BLaER1 treated with 17β-estradiol and CSF1 and Interleukin-3, amounts not matched to agents 10 nM and 100 nM (cell line): Measurements from ENCODE around the gene POLD1.
"Not testable (repeated sequence)": the region's sequence is repeated elsewhere in the genome, so short reads cannot be mapped to it uniquely, and the experiment has no call there.

Experiments used
- H3K27ac ChIP-seq, 11 experiments: shearing (Covaris generic); formaldehyde crosslinking; 2 replicates each; pipeline ENCODE4 v1.8.1; 2022
- H3K27me3 ChIP-seq, 11 experiments: shearing (Covaris generic); formaldehyde crosslinking; 2 replicates each; pipeline ENCODE4 v1.8.1; 2022
- H3K36me3 ChIP-seq, 11 experiments: shearing (Covaris generic); formaldehyde crosslinking; 2 replicates each; pipeline ENCODE4 v1.8.1; 2022
- H3K4me1 ChIP-seq, 10 experiments: shearing (Covaris generic); formaldehyde crosslinking; 2 replicates each; pipeline ENCODE4 v1.8.1; 2022
- H3K4me2 ChIP-seq, 11 experiments: shearing (Covaris generic); formaldehyde crosslinking; 2 replicates each; pipeline ENCODE4 v1.8.1; 2022
- H3K4me3 ChIP-seq, 10 experiments: shearing (Covaris generic); formaldehyde crosslinking; 2 replicates each; pipeline ENCODE4 v1.8.1; 2022
- H3K9ac ChIP-seq, 11 experiments: shearing (Covaris generic); formaldehyde crosslinking; 2 replicates each; pipeline ENCODE4 v1.8.1; 2022
- H3K9me3 ChIP-seq, 11 experiments: shearing (Covaris generic); formaldehyde crosslinking; replicated peaks in 1 of 11; 2 replicates each; pipeline ENCODE4 v1.8.1; 2022
- H4K20me1 ChIP-seq, 11 experiments: shearing (Covaris generic); formaldehyde crosslinking; 2 replicates each; pipeline ENCODE4 v1.8.1; 2022
- Cebpa-rat ChIP-seq, 11 experiments: shearing (Covaris generic); IDR thresholded peaks; 2 replicates each; pipeline ENCODE4 v1.8.1; 2022

The POLD1 gene

DNA sequence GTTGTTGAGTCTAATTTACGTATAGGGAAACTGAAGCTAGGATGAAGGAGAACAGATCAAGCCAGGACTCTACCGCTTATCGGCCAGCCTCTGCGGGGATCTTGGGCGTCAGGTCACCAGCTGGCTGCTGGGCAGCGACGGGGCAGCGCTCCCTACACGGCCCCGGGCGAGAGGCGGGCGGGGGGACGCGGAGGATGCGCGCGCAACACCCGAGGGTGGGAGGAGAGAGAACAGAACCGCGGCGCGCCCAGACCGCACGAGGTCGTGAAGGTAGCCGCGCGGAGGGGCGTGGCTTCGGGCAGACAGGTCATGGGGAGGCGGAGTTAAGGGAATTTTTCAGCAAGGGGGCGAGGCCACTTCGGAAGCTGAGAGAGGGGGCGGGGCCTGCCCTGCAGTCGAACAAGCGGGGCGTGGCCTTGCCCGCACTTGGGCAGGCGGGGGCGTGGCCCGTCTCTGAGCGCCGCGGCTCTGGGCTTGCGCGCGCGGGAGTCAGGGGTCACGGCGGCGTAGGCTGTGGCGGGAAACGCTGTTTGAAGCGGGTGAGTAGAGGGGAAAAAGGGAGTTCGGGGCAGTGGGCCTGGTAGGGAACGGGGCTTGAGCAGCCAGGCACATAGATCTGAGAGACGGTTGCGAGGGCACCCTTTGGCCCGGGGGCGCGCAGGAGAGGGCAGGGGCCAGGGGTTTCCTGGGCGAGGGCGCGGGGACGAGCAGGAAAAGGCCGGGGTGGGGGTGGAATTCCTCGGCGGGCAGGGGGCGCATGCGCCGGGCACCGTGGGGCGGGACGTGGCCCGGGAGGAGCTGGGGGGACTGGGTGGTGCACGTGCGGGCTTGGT lies at the start of gene POLD1:
POLD1 (plus strand) TSS at position 496 of the 833 bp plus-strand sequence. CDS start 14,505 bp downstream, outside the sequence.
- TF ChIP-seq Cebpa-rat (IDR thresholded peaks at IDR 0.05): no peak
- Histone ChIP-seq H4K20me1 (peaks cover 23 to 87% (median 55%) of the 10 kb centered on the region in 11 experiments; a peak in 21 of 22 replicates), H3K36me3 (peaks cover 36 to 75% (median 73%) of the 10 kb centered on the region in 11 experiments), H3K4me2 (peak within 1 kb of the TSS; percentile 89 to 100 (median 98)), H3K4me3 (peak within 1 kb of the TSS; percentile 66 to 80 (median 72)), H3K9me3 (peaks cover 0 to 2% (median 0%) of the 10 kb centered on the region in 11 experiments; a peak in 6 of 22 replicates), H3K9ac (peak within 1 kb of the TSS; percentile 82 to 92 (median 87)), H3K4me1 (peaks cover 27 to 46% (median 36%) of the 10 kb centered on the region in 10 experiments), H3K27ac (peak within 1 kb of the TSS; percentile 49 to 94 (median 86); a peak in 21 of 22 replicates), H3K27me3 (no peaks in the 10 kb centered on the region)

DNA sequence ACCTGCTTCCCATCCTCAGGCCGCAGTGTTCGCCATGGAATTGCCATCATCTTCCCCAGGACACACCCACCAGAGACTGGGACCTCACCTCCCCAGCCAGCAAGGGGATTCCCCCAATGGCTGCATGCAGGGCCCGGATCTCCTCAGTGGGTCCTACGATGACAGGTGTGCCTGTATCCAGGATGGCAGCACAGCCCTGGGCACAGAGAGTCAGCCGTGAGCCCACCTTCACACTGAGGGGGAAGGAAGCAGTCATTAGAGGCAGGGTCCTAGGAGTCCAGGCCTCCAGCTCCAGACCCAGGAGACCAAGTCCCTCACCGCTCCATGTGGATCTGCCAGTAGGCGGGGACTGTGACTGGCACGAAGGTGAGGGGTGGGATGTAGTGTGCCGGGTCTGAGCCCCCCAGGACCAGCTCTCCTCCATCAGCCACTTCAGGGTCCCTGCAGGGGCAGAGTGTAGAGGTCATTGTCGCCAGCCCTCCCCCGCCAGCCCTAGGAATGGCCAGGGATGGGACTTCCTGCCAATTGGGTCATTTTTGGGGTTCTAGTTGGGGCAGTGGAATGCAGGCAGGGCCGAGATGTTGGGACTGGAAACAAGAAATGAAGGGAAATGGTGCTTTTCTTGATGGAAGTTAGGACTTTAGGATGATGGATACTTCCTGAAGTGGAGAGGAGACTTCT lies 49.3 kb upstream of the POLD1 start:
- no peak overlapping the region for H3K27ac ChIP-seq
- no peak overlapping the region for H3K4me2 ChIP-seq
- peaks cover 0 to 30% (median 27%) of the 10 kb centered on the region in 11 experiments; a peak in 18 of 22 replicates for H3K27me3 ChIP-seq
- H3K4me3 ChIP-seq: no peak overlapping the region
- no peaks in the 10 kb centered on the region for H3K36me3 ChIP-seq
- H4K20me1 ChIP-seq: no peaks in the 10 kb centered on the region; a peak in 2 of 22 replicates
- TF ChIP-seq Cebpa-rat (IDR thresholded peaks at IDR 0.05): no peak
- H3K9ac ChIP-seq: no peak overlapping the region
- H3K4me1 ChIP-seq: peaks cover 17 to 26% (median 22%) of the 10 kb centered on the region in 10 experiments
- H3K9me3 ChIP-seq: peaks cover 2 to 21% (median 12%) of the 10 kb centered on the region in 11 experiments; a peak in 20 of 22 replicates

- H3K4me3 ChIP-seq, H4K20me1 ChIP-seq, H3K9ac ChIP-seq, H3K27ac ChIP-seq, H3K36me3 ChIP-seq: not testable (repeated sequence)
- H3K27me3 ChIP-seq: peaks cover 0 to 23% (median 22%) of the 10 kb centered on the region in 11 experiments; a peak in 18 of 22 replicates
- peaks cover 3 to 37% (median 12%) of the 10 kb centered on the region in 10 experiments; a peak in 17 of 20 replicates for H3K4me1 ChIP-seq
- peaks cover 11 to 41% (median 29%) of the 10 kb centered on the region in 11 experiments; a peak in 21 of 22 replicates for H3K9me3 ChIP-seq
- peak overlapping the region in 2 of 11 experiments; percentile 8 to 38; a peak in 2 of 22 replicates for H3K4me2 ChIP-seq
Observed at GRCh38 chr19:50337031-50337430, 47.1 kb upstream of the POLD1 start.

- H3K9ac ChIP-seq: no peak overlapping the region
- peaks cover 0 to 7% (median 0%) of the 10 kb centered on the region in 11 experiments; a peak in 1 of 22 replicates for H3K36me3 ChIP-seq
- H3K4me2 ChIP-seq: peak overlapping the region in 2 of 11 experiments; percentile 67; a peak in 4 of 22 replicates
- peaks cover 6 to 46% (median 15%) of the 10 kb centered on the region in 10 experiments; a peak in 18 of 20 replicates for H3K4me1 ChIP-seq
- H4K20me1 ChIP-seq: no peaks in the 10 kb centered on the region
- TF ChIP-seq Cebpa-rat (IDR thresholded peaks at IDR 0.05): no peak
- H3K9me3 ChIP-seq: peaks cover 20 to 51% (median 44%) of the 10 kb centered on the region in 11 experiments; a peak in 21 of 22 replicates
- H3K27ac ChIP-seq: 0 out of 22 replicates have a peak overlapping the region, but pooled peaks of 1 of the 11 experiments have one; percentile 20
- H3K27me3 ChIP-seq: no peaks in the 10 kb centered on the region; a peak in 1 of 22 replicates
- no peak overlapping the region; a peak in 1 of 20 replicates for H3K4me3 ChIP-seq
Observed at GRCh38 chr19:50340331-50340730, 43.8 kb upstream of the POLD1 start.

GRCh38 chr19:50341091-50341564 lies 43.0 kb upstream of the POLD1 start:
- TF ChIP-seq Cebpa-rat (IDR thresholded peaks at IDR 0.05): no peak
- Histone ChIP-seq H3K9me3 (peaks cover 22 to 59% (median 51%) of the 10 kb centered on the region in 11 experiments; a peak in 21 of 22 replicates), H3K9ac (no peak overlapping the region), H3K4me1 (peaks cover 6 to 49% (median 20%) of the 10 kb centered on the region in 10 experiments; a peak in 18 of 20 replicates), H3K4me3 (no peak overlapping the region), H3K27ac (peak overlapping the region in 2 of 11 experiments; percentile 38 to 44; a peak in 4 of 22 replicates), H3K36me3 (peaks cover 0 to 7% (median 0%) of the 10 kb centered on the region in 11 experiments; a peak in 1 of 22 replicates), H4K20me1 (no peaks in the 10 kb centered on the region), H3K27me3 (no peaks in the 10 kb centered on the region; a peak in 1 of 22 replicates), H3K4me2 (peak overlapping the region in 5 of 11 experiments; percentile 6 to 67 (median 47); a peak in 8 of 22 replicates)

- peak overlapping the region in 2 of 10 experiments; percentile 3 to 27; a peak in 2 of 20 replicates for H3K4me3 ChIP-seq
- no peak for TF ChIP-seq Cebpa-rat (IDR thresholded peaks at IDR 0.05)
- peaks cover 21 to 56% (median 48%) of the 10 kb centered on the region in 11 experiments; a peak in 21 of 22 replicates for H3K9me3 ChIP-seq
- peaks cover 33 to 75% (median 56%) of the 10 kb centered on the region in 10 experiments for H3K4me1 ChIP-seq
- H3K4me2 ChIP-seq: peak overlapping the region; percentile 9 to 85 (median 57); a peak in 19 of 22 replicates
- no peaks in the 10 kb centered on the region for H3K27me3 ChIP-seq
- peak overlapping the region in 4 of 11 experiments; percentile 3 to 66 (median 29); a peak in 7 of 22 replicates for H3K27ac ChIP-seq
- no peaks in the 10 kb centered on the region for H4K20me1 ChIP-seq
- peak overlapping the region in 2 of 11 experiments; percentile 8 to 48; a peak in 2 of 22 replicates for H3K9ac ChIP-seq
- peaks cover 0 to 7% (median 0%) of the 10 kb centered on the region in 11 experiments; a peak in 1 of 22 replicates for H3K36me3 ChIP-seq
Observed at GRCh38 chr19:50344661-50345318, 39.4 kb upstream of the POLD1 start.

GRCh38 chr19:50347089-50347581 lies 37.0 kb upstream of the POLD1 start:
- Histone ChIP-seq H3K4me2 (peak overlapping the region; percentile 32 to 81 (median 71)), H3K9me3 (peaks cover 10 to 35% (median 29%) of the 10 kb centered on the region in 11 experiments; a peak in 20 of 22 replicates), H3K27ac (peak overlapping the region in 7 of 11 experiments; percentile 10 to 73 (median 26); a peak in 9 of 22 replicates), H3K9ac (peak overlapping the region in 3 of 11 experiments; percentile 7 to 43 (median 23); a peak in 3 of 22 replicates), H3K4me1 (peaks cover 43 to 78% (median 57%) of the 10 kb centered on the region in 10 experiments)
- H3K4me3 ChIP-seq, H3K36me3 ChIP-seq, H3K27me3 ChIP-seq, H4K20me1 ChIP-seq: not testable (repeated sequence)
- TF ChIP-seq Cebpa-rat (IDR thresholded peaks at IDR 0.05): peak in 8 of 11 experiments; percentile 10 to 78 (median 68); a peak in 12 of 22 replicates
